22Rv1 (cell line): ENCODE results near the gene RTN4R.

ENCODE experiments used
- ZFX ChIP-seq: fragments of 450-650 bp; IDR thresholded peaks from 2 replicates; pipeline ENCODE4 v1.6.1; 2017; ENCODE audit warnings: antibody characterized with exemption, borderline replicate concordance
- TF ChIP-seq, protein P1 (sequence below): fragments of 450-650 bp; IDR thresholded peaks from 2 replicates; pipeline ENCODE4 v1.5.1; 2017; ENCODE audit warnings: mild to moderate bottlenecking

GRCh38 chr22:20214853-20215252, 53.3 kb downstream of the RTN4R start:
- TF ChIP-seq, protein P1, sequence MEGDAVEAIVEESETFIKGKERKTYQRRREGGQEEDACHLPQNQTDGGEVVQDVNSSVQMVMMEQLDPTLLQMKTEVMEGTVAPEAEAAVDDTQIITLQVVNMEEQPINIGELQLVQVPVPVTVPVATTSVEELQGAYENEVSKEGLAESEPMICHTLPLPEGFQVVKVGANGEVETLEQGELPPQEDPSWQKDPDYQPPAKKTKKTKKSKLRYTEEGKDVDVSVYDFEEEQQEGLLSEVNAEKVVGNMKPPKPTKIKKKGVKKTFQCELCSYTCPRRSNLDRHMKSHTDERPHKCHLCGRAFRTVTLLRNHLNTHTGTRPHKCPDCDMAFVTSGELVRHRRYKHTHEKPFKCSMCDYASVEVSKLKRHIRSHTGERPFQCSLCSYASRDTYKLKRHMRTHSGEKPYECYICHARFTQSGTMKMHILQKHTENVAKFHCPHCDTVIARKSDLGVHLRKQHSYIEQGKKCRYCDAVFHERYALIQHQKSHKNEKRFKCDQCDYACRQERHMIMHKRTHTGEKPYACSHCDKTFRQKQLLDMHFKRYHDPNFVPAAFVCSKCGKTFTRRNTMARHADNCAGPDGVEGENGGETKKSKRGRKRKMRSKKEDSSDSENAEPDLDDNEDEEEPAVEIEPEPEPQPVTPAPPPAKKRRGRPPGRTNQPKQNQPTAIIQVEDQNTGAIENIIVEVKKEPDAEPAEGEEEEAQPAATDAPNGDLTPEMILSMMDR, result no peak
- TF ChIP-seq ZFX, result no peak
